SU-DHL-6 (cell line): ENCODE data around the gene ASTN1.

Source experiments
- H2AFZ ChIP-seq: fragments of 200-600 bp; sonication (generic); 2 replicates; pipeline ENCODE4 v1.6.1; 2014; ENCODE audit warnings: low read depth, mild to moderate bottlenecking, moderate library complexity, mixed read lengths, antibody characterized with exemption, low read length; ENCODE audit not compliant: severe bottlenecking
- H3F3A ChIP-seq: fragments of 200-600 bp; shearing (Covaris generic); 2 replicates; pipeline ENCODE4 v1.6.0; 2016; ENCODE audit warnings: antibody characterized with exemption, mild to moderate bottlenecking; ENCODE audit not compliant: insufficient read depth
- H3K27ac ChIP-seq: fragments of 200-600 bp; sonication (generic); 2 replicates; pipeline ENCODE4 v1.5.1; 2016; ENCODE audit warnings: low read depth, mild to moderate bottlenecking, low read length, moderate library complexity, mixed read lengths
- H3K27me3 ChIP-seq: fragments of 200-600 bp; sonication (generic), shearing (Covaris generic); 2 replicates; pipeline ENCODE4 v1.6.0; 2014; ENCODE audit warnings: mild to moderate bottlenecking, low read length
- H3K36me3 ChIP-seq: fragments of 200-600 bp; sonication (generic); 2 replicates; pipeline ENCODE4 v1.6.1; 2014; ENCODE audit warnings: mild to moderate bottlenecking, low read length, mixed read lengths
- H3K4me2 ChIP-seq: fragments of 300-600, 200-600 bp; shearing (Covaris generic), sonication (generic); 2 replicates; pipeline ENCODE4 v1.6.0; 2014; ENCODE audit warnings: low read length, low read depth, mild to moderate bottlenecking; ENCODE audit not compliant: poor library complexity, severe bottlenecking
- H3K4me3 ChIP-seq: fragments of 200-600 bp; sonication (generic); 2 replicates; pipeline ENCODE4 v1.5.1; 2014; ENCODE audit warnings: antibody characterized with exemption, low read length, mild to moderate bottlenecking, mixed read lengths; ENCODE audit not compliant: insufficient read depth, poor library complexity, severe bottlenecking
- H3K79me2 ChIP-seq: fragments of 200-600 bp; sonication (generic); 2 replicates; pipeline ENCODE4 v1.6.1; 2014; ENCODE audit warnings: mild to moderate bottlenecking, low read length, moderate library complexity; ENCODE audit not compliant: insufficient read depth
- H3K9ac ChIP-seq: fragments of 200-600 bp; sonication (generic); 2 replicates; pipeline ENCODE4 v1.7.0; 2014; ENCODE audit warnings: mild to moderate bottlenecking, low read length
- H3K9me2 ChIP-seq: fragments of 200-600 bp; sonication (generic); replicated peaks from 2 replicates; pipeline ENCODE4 v1.6.1; 2014; ENCODE audit warnings: low read length; ENCODE audit not compliant: insufficient read depth
- H3K9me3 ChIP-seq: fragments of 200-600 bp; sonication (generic); 2 replicates; pipeline ENCODE4 v1.6.1; 2014; ENCODE audit warnings: low read length, mixed read lengths; ENCODE audit not compliant: insufficient read depth
- H4K20me1 ChIP-seq: fragments of 200-600 bp; sonication (generic); 2 replicates; pipeline ENCODE4 v1.6.1; 2014; ENCODE audit warnings: low read depth, mild to moderate bottlenecking, antibody characterized with exemption, low read length, moderate library complexity, mixed read lengths
- CTCF ChIP-seq: fragments of 200-600 bp; sonication (generic); IDR thresholded peaks from one replicate; pipeline ENCODE4 v1.5.1; 2017; ENCODE audit warnings: antibody characterized with exemption, mild to moderate bottlenecking, low read length, moderate library complexity; ENCODE audit not compliant: insufficient read depth, poor library complexity, severe bottlenecking
- EZH2phosphoT487 ChIP-seq: fragments of 200-600 bp; sonication (generic), shearing (Covaris generic); conservative IDR thresholded peaks from 2 replicates; pipeline ENCODE4 v1.6.1; 2018; ENCODE audit warnings: mild to moderate bottlenecking, antibody characterized with exemption, low read length, moderate library complexity, mixed read lengths

The ASTN1 gene

GRCh38 chr1:176903474-176903873 is 261.0 kb downstream of the ASTN1 start:
- H3K36me3 ChIP-seq, result no peaks in the 10 kb centered on the region
- no peaks in the 10 kb centered on the region for H3K9me2 ChIP-seq
- no peak overlapping the region for H3K27ac ChIP-seq
- H3K9ac ChIP-seq, result no peak overlapping the region
- H3K4me2 ChIP-seq, result no peak overlapping the region
- no peaks in the 10 kb centered on the region for H4K20me1 ChIP-seq
- no peak overlapping the region for H3K4me3 ChIP-seq
- H3K79me2 ChIP-seq, result no peaks in the 10 kb centered on the region
- TF ChIP-seq EZH2phosphoT487 (no peak), CTCF (no peak)
- no peaks in the 10 kb centered on the region for H3F3A ChIP-seq
- H2AFZ ChIP-seq, result no peak overlapping the region
- H3K9me3 ChIP-seq, result no peaks in the 10 kb centered on the region
- no peaks in the 10 kb centered on the region; the same call in 1 of the 2 replicates for H3K27me3 ChIP-seq

- Histone ChIP-seq H3K79me2 (no peaks in the 10 kb centered on the region), H3K9me2 (no peaks in the 10 kb centered on the region)
- no peak for TF ChIP-seq EZH2phosphoT487
- TF ChIP-seq CTCF, result no peak
These were observed 265.2 kb downstream of the ASTN1 start for GRCh38 chr1:176899321-176899720.

GRCh38 chr1:176897350-176898236 is 266.9 kb downstream of the ASTN1 start:
- H2AFZ ChIP-seq, result no peak overlapping the region

More at GRCh38 chr1:176899321-176899720, 265.2 kb downstream of the ASTN1 start:
- Histone ChIP-seq H3K9me3 (no peaks in the 10 kb centered on the region), H4K20me1 (no peaks in the 10 kb centered on the region), H3F3A (no peaks in the 10 kb centered on the region), H3K9ac (no peak overlapping the region), H2AFZ (no peak overlapping the region), H3K27me3 (no peaks in the 10 kb centered on the region), H3K36me3 (no peaks in the 10 kb centered on the region), H3K4me3 (no peak overlapping the region), H3K27ac (no peak overlapping the region), H3K4me2 (no peak overlapping the region)

More at GRCh38 chr1:176897350-176898236, 266.9 kb downstream of the ASTN1 start:
- H3K27ac ChIP-seq, result no peak overlapping the region
- no peaks in the 10 kb centered on the region for H3K79me2 ChIP-seq
- H3K9me2 ChIP-seq, result no peaks in the 10 kb centered on the region
- H3F3A ChIP-seq, result no peaks in the 10 kb centered on the region
- H3K36me3 ChIP-seq, result no peaks in the 10 kb centered on the region
- H3K9ac ChIP-seq, result no peak overlapping the region
- no peaks in the 10 kb centered on the region for H3K27me3 ChIP-seq
- H4K20me1 ChIP-seq, result no peaks in the 10 kb centered on the region
- no peaks in the 10 kb centered on the region for H3K9me3 ChIP-seq
- H3K4me2 ChIP-seq, result no peak overlapping the region
- H3K4me3 ChIP-seq, result no peak overlapping the region
- peak; percentile 83 for TF ChIP-seq CTCF
- TF ChIP-seq EZH2phosphoT487, result no peak
